ENCODE measurements around the gene KRT2.

Gene KRT2

DNA sequence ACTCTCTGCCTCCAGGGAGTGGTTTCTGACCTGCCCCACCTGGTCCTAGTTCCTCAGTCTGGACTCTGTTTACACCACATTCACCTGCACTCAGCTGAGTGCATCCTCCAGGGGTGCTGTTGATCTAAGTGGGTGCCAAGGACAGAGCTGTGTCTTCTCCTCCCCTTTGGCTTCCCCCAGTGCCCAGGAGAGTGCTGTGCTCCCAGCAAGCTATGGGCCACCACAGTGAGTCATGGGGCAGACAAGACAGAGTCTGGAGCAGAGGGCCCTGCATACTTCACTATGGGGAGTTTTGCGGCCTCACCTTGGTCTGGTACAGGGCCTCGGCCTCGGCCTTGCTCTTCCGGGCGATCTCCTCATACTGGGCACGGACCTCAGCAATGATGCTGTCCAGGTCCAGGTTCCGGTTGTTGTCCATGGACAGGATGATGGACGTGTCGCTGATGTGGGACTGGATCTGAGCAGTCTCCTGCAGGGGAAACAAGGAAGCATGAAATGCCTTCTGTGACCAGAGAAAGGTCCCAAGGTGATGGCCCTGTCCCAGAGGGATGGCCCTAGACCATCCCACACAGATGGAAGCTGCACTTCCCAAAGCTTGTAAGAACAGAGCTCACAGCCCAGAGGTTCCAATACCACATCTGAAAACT, 38.5 kb downstream of the KRT2 start:
- no peak for DNase-seq (ENCODE audit: low read depth in 2 of 2)
- no peak overlapping the region for H3K4me3 ChIP-seq (replicated peaks in 1 of 2; ENCODE audit: low read depth in 2 of 2, low read length in 2 of 2)
- TF ChIP-seq, protein P1, sequence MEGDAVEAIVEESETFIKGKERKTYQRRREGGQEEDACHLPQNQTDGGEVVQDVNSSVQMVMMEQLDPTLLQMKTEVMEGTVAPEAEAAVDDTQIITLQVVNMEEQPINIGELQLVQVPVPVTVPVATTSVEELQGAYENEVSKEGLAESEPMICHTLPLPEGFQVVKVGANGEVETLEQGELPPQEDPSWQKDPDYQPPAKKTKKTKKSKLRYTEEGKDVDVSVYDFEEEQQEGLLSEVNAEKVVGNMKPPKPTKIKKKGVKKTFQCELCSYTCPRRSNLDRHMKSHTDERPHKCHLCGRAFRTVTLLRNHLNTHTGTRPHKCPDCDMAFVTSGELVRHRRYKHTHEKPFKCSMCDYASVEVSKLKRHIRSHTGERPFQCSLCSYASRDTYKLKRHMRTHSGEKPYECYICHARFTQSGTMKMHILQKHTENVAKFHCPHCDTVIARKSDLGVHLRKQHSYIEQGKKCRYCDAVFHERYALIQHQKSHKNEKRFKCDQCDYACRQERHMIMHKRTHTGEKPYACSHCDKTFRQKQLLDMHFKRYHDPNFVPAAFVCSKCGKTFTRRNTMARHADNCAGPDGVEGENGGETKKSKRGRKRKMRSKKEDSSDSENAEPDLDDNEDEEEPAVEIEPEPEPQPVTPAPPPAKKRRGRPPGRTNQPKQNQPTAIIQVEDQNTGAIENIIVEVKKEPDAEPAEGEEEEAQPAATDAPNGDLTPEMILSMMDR (IDR thresholded peaks at IDR 0.05; ENCODE audit: low read depth, low read length): no peak

DNA sequence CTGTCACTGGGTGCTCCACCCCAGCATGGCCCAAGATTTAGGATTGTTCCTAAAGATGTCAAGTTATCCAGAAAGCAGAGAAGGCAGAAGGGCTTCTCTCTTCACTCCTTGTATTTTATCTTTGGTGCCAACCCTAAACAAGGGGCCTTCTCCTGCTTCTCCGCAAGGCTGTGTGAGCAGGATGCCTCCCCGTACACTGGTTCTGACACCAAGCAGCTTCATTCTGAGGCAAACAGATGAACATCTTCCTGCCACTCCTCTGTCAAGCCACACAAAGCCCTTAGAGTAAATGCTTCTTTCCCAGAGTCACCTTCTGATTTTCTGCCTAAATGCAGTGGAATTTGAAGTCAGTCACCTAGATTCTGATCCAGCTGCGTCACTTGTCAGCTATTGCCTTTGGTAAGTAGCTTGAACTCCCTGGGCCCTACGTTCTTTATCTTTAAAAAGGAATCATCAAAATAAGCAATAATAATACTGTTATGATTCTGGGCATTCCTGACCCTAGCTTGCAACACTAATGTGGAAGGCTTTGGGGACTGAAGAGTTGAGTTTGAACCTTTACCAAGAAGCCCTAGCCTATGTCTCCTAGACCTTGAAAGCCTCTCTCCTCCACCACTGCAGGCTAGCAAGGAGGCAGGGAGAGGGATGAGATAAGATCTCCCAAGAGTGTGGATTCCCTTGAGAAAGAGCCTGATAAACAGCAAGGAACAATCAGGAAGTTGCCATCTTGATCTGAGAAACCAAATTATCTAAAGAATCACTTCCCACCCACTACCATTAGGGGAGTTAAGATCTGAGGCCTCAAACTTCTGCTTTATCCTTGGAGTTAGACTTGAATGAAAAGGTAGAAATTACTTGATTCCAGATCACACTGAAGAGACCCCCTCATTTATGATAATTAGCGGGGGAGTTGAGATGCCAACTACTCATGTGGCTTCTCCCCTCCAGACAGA, 39.3 kb downstream of the KRT2 start:
- H3K4me3 ChIP-seq (replicated peaks in 1 of 2; ENCODE audit: low read depth in 2 of 2, low read length in 2 of 2): no peak overlapping the region
- DNase-seq (ENCODE audit: low read depth in 2 of 2): no peak
- TF ChIP-seq, protein P1 (IDR thresholded peaks at IDR 0.05; ENCODE audit: low read depth, low read length): no peak

DNA sequence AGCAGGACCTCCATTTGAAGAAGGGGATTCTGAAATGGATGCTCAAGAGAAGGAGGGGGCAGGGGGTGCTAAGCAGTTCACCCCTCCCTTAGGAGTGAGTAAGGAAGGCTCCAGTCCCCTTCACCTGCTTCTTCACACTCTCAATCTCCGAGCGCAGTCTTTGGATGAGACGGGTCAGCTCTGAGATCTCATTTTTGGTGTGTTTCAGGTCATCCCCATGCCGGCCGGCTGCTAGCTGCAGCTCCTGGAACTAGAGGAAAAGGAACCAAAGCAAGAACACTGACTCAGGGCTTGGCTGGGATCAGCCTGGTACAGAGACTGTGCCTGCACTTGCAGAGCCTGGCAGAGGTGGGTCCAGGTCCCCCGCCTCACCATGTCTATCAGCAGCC, 40.9 kb downstream of the KRT2 start:
- DNase-seq (ENCODE audit: low read depth in 2 of 2): no peak
- TF ChIP-seq, protein P1 (IDR thresholded peaks at IDR 0.05; ENCODE audit: low read depth, low read length): no peak
- H3K4me3 ChIP-seq (replicated peaks in 1 of 2; ENCODE audit: low read depth in 2 of 2, low read length in 2 of 2): no peak overlapping the region

DNA sequence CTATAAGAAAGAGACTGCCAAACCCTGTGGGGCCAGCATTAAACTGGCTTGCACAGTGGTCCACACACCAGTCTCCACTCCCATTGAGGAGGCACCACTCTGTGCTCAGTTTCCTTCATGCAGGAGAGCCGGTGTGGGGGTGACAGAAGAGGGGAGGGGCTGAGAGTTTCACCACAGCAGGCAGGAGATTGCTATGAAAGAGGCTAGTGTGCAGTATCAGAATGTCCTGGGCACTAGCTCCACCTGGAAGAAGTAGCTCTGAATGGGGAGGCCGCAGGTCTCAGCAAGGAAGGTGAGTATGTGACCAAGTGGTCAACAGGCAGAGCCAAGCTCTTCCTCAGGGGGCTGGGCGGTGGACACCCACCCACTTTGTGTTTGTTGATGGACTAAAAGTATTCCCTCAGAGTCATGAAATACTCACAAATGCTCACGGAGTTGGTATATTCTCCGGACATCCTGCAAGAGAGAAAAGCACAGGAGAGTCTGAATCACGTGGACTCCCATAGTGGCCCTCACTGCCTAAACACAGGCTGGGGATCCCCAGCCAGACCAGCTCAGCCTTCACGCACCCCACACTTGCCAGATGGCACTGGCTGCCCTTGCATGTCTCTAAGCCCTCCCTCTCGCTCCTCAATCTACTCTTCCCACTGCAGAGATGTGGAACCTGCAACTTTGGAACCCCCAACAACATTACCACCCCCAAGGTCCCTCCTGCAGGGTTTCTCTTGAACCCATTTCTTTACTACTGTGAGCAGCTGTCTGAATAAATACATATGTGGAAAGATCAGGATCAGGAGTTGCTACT, 43.0 kb downstream of the KRT2 start:
- no peak overlapping the region for H3K4me3 ChIP-seq (replicated peaks in 1 of 2; ENCODE audit: low read depth in 2 of 2, low read length in 2 of 2)
- TF ChIP-seq, protein P1 (IDR thresholded peaks at IDR 0.05; ENCODE audit: low read depth, low read length): no peak
- no peak for DNase-seq (ENCODE audit: low read depth in 2 of 2)

DNA sequence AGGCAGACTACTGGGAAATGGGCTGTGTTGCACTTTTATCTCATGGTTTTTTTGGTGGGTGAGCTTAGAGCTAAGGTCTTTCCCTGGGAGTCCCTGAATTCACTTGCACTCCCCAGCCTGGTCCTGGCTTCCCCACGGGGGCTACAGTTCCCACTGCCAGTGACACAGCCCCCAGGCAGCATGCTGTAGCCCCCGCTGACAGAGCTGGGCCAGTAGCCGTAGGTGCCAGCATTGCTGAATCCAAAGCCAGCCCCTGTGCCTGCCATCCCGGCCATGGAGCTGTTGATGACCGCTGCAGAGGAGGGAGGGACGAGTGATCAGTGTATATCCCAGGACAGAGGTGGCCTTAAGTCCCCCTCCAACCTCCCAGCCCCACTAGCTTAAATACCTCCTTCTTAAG, 43.9 kb downstream of the KRT2 start:
- no peak for DNase-seq (ENCODE audit: low read depth in 2 of 2)
- no peak overlapping the region for H3K4me3 ChIP-seq (replicated peaks in 1 of 2; ENCODE audit: low read depth in 2 of 2, low read length in 2 of 2)
- TF ChIP-seq, protein P1 (IDR thresholded peaks at IDR 0.05; ENCODE audit: low read depth, low read length): no peak

DNA sequence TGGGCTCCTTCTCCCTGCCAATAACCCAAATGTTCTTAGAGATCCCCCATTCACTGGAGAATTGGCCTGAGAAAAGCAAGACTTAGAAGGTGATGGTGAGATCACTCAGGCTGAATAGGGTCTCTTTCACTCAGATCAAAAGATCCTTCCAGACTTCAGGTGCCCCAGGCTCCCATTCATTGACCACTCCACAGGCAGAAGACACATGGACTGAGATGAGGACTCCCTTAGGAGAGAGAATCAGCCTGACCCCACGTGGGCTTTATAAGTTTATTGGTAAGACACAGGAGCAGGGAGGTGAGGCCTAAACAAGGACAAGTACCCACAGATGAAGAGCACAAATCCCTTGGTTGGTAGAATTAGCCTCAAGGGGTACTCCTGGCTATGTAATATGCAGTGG, 44.7 kb downstream of the KRT2 start:
- TF ChIP-seq, protein P1 (IDR thresholded peaks at IDR 0.05; ENCODE audit: low read depth, low read length): no peak
- no peak overlapping the region for H3K4me3 ChIP-seq (replicated peaks in 1 of 2; ENCODE audit: low read depth in 2 of 2, low read length in 2 of 2)
- DNase-seq (ENCODE audit: low read depth in 2 of 2): no peak
